A673 (cell line): ENCODE data around the gene NCOA3. TPM values are rescaled to one million over a fixed set of nuclear protein-coding genes. Genes with fewer than 3 reads are reported as not detected.

Experiments used
- BruUV-seq: library from RNA; stranded (reverse); fragments of 400-500 nt; replicated peaks from 2 replicates; lab custom pipeline; 2021; lab: Mats Ljungman, UMichigan
- CTCF ChIA-PET: fragments of 300-600 bp; sonication (Branson Sonifier 250); formaldehyde crosslinking; loops from one replicate; lab custom pipeline; 2022; ENCODE audit warnings: antibody characterized with exemption; lab: Charles Lee
- POLR2A ChIA-PET: fragments of 300-600 bp; sonication (Branson Sonifier 250); formaldehyde crosslinking; loops from one replicate; lab custom pipeline; 2022; ENCODE audit warnings: antibody characterized with exemption; ENCODE audit not compliant: low non-redundant PET; lab: Charles Lee
- DNase-seq: peaks from one replicate; pipeline ENCODE4 v3.0.0-alpha.2; 2015; ENCODE audit warnings: low spot score
- H3K27ac ChIP-seq: fragments of 200-600 bp; sonication (generic); 2 replicates; pipeline ENCODE4 v1.5.1; 2016; ENCODE audit warnings: mixed run types, low read depth, mild to moderate bottlenecking, mixed read lengths, antibody characterized with exemption, low read length; ENCODE audit not compliant: poor library complexity, severe bottlenecking
- H3K27me3 ChIP-seq: fragments of 200-600 bp; sonication (generic); replicated peaks from 2 replicates; pipeline ENCODE4 v1.6.1; 2017; ENCODE audit warnings: mixed run types, low read depth, mild to moderate bottlenecking, mixed read lengths, antibody characterized with exemption, low read length; ENCODE audit not compliant: insufficient read depth, poor library complexity
- H3K36me3 ChIP-seq: fragments of 200-600 bp; sonication (generic); 2 replicates; pipeline ENCODE4 v1.6.1; 2016; ENCODE audit warnings: mixed run types, mild to moderate bottlenecking, mixed read lengths, antibody characterized with exemption, low read length; ENCODE audit not compliant: insufficient read depth, poor library complexity, severe bottlenecking
- H3K4me1 ChIP-seq: fragments of 200-600 bp; sonication (generic); 2 replicates; pipeline ENCODE4 v1.6.1; 2017; ENCODE audit warnings: mixed run types, mild to moderate bottlenecking, mixed read lengths, antibody characterized with exemption, low read length; ENCODE audit not compliant: insufficient read depth, poor library complexity, severe bottlenecking
- H3K4me3 ChIP-seq: fragments of 200-600 bp; sonication (generic); 2 replicates; pipeline ENCODE4 v1.5.1; 2016; ENCODE audit warnings: low read depth, mixed run types, mild to moderate bottlenecking, mixed read lengths, low read length; ENCODE audit not compliant: poor library complexity, severe bottlenecking
- H3K9me3 ChIP-seq: fragments of 200-600 bp; sonication (generic); 2 replicates; pipeline ENCODE4 v1.6.1; 2016; ENCODE audit warnings: mixed run types, low read depth, mild to moderate bottlenecking, mixed read lengths, antibody characterized with exemption, low read length; ENCODE audit not compliant: poor library complexity, severe bottlenecking
- EZH2 ChIP-seq: fragments of 200-600 bp; sonication (generic); IDR thresholded peaks from 2 replicates; pipeline ENCODE4 v1.6.1; 2017; ENCODE audit warnings: borderline replicate concordance, low read depth, mild to moderate bottlenecking, mixed read lengths, antibody characterized with exemption, low read length; ENCODE audit not compliant: poor library complexity, severe bottlenecking
- intact Hi-C: fragments of 100-400 bp; cut with micrococcal nuclease; formaldehyde crosslinking; loops from one replicate; pipeline ENCODE4 v1.10.0; 2022; ENCODE audit not compliant: unreplicated experiment
- total RNA-seq: library from RNA; stranded (reverse); gene quantifications from 2 replicates; pipeline ENCODE4 v1.2.3, GENCODE V29; 2021
- TF ChIP-seq, protein P1 (sequence below): fragments of 300-800, 200-600 bp; sonication (generic); conservative IDR thresholded peaks from 2 replicates; pipeline ENCODE4 v1.5.1; 2017; ENCODE audit warnings: low read depth, mild to moderate bottlenecking, antibody characterized with exemption, low read length, moderate library complexity, mixed read lengths

The NCOA3 gene
- total RNA-seq, 1 experiment from 2014 or later, result 26.8 TPM

- no peak for TF ChIP-seq EZH2
- TF ChIP-seq, protein P1, sequence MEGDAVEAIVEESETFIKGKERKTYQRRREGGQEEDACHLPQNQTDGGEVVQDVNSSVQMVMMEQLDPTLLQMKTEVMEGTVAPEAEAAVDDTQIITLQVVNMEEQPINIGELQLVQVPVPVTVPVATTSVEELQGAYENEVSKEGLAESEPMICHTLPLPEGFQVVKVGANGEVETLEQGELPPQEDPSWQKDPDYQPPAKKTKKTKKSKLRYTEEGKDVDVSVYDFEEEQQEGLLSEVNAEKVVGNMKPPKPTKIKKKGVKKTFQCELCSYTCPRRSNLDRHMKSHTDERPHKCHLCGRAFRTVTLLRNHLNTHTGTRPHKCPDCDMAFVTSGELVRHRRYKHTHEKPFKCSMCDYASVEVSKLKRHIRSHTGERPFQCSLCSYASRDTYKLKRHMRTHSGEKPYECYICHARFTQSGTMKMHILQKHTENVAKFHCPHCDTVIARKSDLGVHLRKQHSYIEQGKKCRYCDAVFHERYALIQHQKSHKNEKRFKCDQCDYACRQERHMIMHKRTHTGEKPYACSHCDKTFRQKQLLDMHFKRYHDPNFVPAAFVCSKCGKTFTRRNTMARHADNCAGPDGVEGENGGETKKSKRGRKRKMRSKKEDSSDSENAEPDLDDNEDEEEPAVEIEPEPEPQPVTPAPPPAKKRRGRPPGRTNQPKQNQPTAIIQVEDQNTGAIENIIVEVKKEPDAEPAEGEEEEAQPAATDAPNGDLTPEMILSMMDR, result no peak
- peaks cover 13% of the 10 kb centered on the region for H3K4me1 ChIP-seq
- H3K9me3 ChIP-seq, result no peaks in the 10 kb centered on the region
- CTCF ChIA-PET, result no interaction called here
- intact Hi-C loops, result no loop called here
- no peak overlapping the region for H3K4me3 ChIP-seq
- no peaks in the 10 kb centered on the region for H3K27me3 ChIP-seq
- H3K27ac ChIP-seq, result no peak overlapping the region
- DNase-seq, result no peak
- POLR2A ChIA-PET, result no interaction called here
- no TSS peak for BruUV-seq
- H3K36me3 ChIP-seq, result no peaks in the 10 kb centered on the region
Observed at GRCh38 chr20:47468290-47469050, 33.2 kb upstream of the NCOA3 start.

DNA sequence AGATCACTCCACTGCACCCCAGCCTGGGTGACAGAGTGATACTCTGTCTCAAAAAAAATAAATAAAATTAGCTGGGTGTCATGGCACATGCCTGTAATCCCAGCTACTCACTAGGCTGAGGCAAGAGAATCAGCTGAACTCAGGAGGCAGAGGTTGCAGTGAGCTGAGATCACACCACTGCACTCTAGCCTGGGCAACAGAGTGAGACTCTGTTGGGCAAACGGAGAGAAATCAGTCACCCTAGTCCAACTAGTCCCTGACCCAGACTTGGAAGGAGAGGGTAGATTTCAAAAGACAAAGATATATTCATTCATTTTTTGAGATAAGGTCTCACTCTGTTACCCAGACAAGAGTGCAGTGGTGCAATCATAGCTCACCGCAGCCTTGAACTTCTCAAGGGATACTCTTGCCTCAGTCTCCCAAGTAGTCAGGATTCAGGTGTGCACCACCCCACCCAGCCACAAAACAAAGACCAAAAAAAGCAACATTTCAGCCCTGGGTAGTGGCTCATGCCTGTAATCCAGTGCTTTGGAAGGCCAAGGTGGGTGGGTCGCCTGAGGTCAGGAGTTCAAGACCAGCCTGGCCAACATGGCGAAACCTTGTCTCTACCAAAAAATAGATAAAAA is 26.2 kb upstream of the NCOA3 start:
- H3K27me3 ChIP-seq, result no peaks in the 10 kb centered on the region

DNA sequence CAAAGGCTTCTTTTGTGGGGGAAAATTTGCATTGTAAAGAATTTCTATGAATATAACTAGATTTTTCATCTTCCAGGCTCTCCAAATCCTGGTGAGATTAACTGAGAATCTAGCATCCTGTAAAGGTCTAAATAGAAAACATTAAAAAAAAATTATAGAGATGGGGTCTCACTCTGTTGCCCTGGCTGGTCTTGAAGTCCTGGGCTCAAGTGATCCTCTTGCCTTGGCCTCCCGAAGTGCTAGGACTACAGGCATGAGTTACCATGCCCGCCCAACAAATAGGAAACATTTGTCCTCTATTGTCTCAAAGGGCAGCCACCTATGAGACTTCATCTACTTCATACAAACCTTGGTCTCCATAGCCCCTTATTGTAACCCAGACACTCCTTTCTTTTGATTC is 25.2 kb upstream of the NCOA3 start:
- ChIA-PET CTCF (no interaction called here), POLR2A (no interaction called here)
- Histone ChIP-seq H3K4me1 (no peaks in the 10 kb centered on the region), H3K4me3 (no peak overlapping the region), H3K9me3 (no peaks in the 10 kb centered on the region), H3K36me3 (no peaks in the 10 kb centered on the region), H3K27ac (no peak overlapping the region), H3K27me3 (no peaks in the 10 kb centered on the region)
- intact Hi-C loops, result no loop called here
- DNase-seq, result no peak
- TF ChIP-seq, protein P1, result no peak
- TF ChIP-seq EZH2, result no peak
- no TSS peak for BruUV-seq

More for the DNA sequence above, 26.2 kb upstream of the NCOA3 start:
- no peaks in the 10 kb centered on the region for H3K9me3 ChIP-seq
- no peaks in the 10 kb centered on the region for H3K4me1 ChIP-seq
- H3K4me3 ChIP-seq, result no peak overlapping the region
- no peaks in the 10 kb centered on the region for H3K36me3 ChIP-seq
- CTCF ChIA-PET, result no interaction called here
- BruUV-seq, result no TSS peak
- H3K27ac ChIP-seq, result no peak overlapping the region
- POLR2A ChIA-PET, result no interaction called here
- intact Hi-C loops, result no loop called here
- DNase-seq, result no peak
- no peak for TF ChIP-seq EZH2
- TF ChIP-seq, protein P1, result no peak
